Measurements from ENCODE around the gene USP3. TPM values are rescaled to one million over a fixed set of nuclear protein-coding genes. Genes with fewer than 3 reads are reported as not detected.

USP3 gene
- total and polyA plus RNA-seq, 10 donors, result 29.5 to 136 (median 95.0) TPM

DNA sequence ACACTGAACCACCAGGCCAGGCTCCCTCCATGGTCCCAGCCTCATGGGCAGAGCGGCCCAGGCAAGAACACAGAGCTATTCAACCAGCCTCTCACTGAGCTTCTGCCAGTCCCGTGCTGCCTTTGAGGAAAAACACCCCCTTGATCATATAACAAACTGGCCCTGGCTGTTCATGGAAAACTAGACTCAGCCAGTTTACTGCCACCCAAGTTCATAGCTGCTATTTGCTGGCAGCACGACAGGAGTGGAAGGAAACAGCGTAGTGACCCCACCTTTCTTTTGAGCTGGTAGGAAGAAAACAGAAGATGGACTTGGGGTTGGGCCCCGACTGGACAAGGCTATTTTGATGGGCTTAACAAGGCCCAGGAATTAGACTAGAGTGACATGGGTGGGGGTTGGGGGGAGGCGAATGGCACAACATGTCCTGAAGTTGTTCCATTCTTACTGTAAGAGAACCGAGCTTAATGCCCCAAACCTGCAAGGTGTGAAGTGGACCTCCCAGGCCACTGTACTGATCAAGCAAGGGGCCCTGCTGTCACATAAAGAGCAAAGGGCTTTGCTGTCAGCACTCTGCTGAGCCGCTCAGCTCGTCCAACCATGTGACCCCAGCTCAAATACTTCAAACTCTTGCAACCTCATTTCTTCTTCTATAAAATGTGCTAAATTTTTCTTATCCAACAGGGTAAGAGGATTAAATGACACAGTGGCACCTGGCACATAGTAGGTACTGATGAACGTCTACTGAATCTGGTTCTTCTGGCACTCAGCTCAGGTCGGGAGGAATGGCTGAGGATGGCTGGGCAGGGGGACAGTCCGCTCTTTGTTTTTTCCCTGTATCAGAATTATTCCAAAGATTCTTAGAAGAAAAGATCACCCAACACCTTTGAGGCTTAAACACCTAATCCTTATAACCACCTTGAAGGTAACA lies 94.3 kb downstream of the USP3 start:
- Histone ChIP-seq H3K4me1 (peaks cover 10 to 98% (median 68%) of the 10 kb centered on the region in 6 donors), H3K36me3 (peaks cover 0 to 15% (median 3%) of the 10 kb centered on the region in 6 donors), H3K9me3 (no peaks in the 10 kb centered on the region), H3K27me3 (replicated peaks in 1 of 7) (no peaks in the 10 kb centered on the region), H3K4me3 (peak overlapping the region in 2 of 8 donors; percentile 76 to 93), H3K27ac (peak overlapping the region in 6 of 8 donors; percentile 87 to 93 (median 90))
- DNase-seq, result no peak
- WGBS, 5 donors, result 72 to 85% (median 80%) methylated on average over 12 of the region's 12 CpGs
- TF ChIP-seq POLR2A (IDR thresholded peaks at IDR 0.05), result no peak
- TF ChIP-seq POLR2AphosphoS5 (IDR thresholded peaks at IDR 0.05), result no peak
- TF ChIP-seq, protein P1, sequence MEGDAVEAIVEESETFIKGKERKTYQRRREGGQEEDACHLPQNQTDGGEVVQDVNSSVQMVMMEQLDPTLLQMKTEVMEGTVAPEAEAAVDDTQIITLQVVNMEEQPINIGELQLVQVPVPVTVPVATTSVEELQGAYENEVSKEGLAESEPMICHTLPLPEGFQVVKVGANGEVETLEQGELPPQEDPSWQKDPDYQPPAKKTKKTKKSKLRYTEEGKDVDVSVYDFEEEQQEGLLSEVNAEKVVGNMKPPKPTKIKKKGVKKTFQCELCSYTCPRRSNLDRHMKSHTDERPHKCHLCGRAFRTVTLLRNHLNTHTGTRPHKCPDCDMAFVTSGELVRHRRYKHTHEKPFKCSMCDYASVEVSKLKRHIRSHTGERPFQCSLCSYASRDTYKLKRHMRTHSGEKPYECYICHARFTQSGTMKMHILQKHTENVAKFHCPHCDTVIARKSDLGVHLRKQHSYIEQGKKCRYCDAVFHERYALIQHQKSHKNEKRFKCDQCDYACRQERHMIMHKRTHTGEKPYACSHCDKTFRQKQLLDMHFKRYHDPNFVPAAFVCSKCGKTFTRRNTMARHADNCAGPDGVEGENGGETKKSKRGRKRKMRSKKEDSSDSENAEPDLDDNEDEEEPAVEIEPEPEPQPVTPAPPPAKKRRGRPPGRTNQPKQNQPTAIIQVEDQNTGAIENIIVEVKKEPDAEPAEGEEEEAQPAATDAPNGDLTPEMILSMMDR (IDR thresholded peaks at IDR 0.05 in 8 of 11, conservative IDR thresholded peaks at IDR 0.05 in 3 of 11), result no peak
- intact Hi-C loops (cut with DNase I; ENCODE audit: low total_unique reads), result loop anchor here (10.0 kb wide), 1 partner anchor 124 kb away; no protein-coding TSS in a partner anchor

DNA sequence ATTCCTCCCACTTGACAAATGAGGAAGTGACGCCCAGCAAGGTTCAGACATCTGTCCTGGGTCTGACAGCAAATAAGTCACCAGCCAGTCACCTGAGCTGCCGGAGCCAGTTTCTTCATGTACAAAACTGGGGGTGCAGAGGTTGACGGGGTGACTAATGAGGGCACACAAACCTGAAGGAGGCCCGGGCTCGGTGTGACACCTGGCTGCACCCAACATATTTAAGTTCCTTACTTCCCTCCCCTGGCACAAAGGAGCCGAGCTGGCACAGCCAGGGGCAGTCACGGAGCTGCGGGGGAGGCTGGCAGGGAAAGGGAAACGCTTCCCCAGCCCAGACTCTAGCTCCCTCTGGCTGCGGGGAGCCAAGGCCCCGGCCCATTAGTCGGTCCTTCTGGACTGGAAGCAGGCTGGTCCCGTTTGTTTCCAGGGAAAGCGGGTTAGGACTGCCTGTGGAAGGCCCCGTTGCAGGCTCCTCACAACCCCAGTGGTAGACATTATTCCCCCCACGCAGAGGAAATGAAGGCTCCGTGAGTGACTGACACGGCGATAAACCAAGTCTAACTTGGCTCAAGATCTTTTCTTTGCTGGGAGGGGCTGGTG lies 95.1 kb downstream of the USP3 start:
- peak; percentile 90 for DNase-seq
- peaks cover 0 to 12% (median 0%) of the 10 kb centered on the region in 6 donors for H3K36me3 ChIP-seq
- H3K9me3 ChIP-seq, result no peaks in the 10 kb centered on the region
- H3K4me1 ChIP-seq, result peaks cover 10 to 91% (median 64%) of the 10 kb centered on the region in 6 donors
- peak overlapping the region; percentile 74 to 93 (median 90) for H3K27ac ChIP-seq
- intact Hi-C loops (cut with DNase I; ENCODE audit: low total_unique reads), result loop anchor here (10.0 kb wide), 1 partner anchor 125 kb away; no protein-coding TSS in a partner anchor
- no peaks in the 10 kb centered on the region for H3K27me3 ChIP-seq (replicated peaks in 1 of 7)
- TF ChIP-seq, protein P1 (IDR thresholded peaks at IDR 0.05 in 8 of 11, conservative IDR thresholded peaks at IDR 0.05 in 3 of 11), result peak; percentile 45 to 75 (median 68)
- peak in 2 of 3 donors; percentile 61 to 65 for TF ChIP-seq POLR2AphosphoS5 (IDR thresholded peaks at IDR 0.05)
- TF ChIP-seq POLR2A (IDR thresholded peaks at IDR 0.05), result no peak
- 19 to 37% (median 27%) methylated on average over 6 to 19 of the region's 19 CpGs for WGBS, 5 donors
- peak overlapping the region in 7 of 8 donors; percentile 58 to 93 (median 68) for H3K4me3 ChIP-seq

DNA sequence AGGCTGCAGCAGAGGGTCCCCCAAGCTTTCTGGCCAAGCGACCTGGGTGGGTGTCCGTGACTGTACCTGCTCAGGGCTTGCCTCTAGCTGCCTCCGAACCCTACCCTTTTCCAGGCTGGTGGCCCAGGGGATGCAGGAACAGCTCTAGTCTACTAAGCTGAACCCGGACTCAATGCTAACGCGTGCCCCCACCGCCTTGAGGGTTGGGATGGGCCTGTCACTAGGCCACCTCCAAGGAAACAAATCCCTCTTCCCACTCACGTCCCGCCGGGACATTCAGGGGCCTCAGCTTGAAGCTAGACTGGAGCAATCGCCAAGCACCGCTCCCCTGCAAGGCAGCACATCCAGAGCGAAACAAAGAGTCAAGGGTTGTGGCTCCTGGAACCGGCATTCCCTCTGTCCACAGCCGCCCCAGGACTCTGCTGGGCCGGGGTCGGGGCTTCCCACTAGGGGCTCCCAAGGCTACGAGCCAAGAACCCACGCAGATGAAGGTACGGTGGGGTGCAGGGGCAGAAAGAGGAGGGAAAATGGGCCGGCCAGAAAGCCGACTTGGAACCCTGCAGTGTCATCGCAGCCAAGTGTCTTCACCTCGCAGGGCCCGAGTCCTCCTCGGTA lies 95.7 kb downstream of the USP3 start:
- Histone ChIP-seq H3K36me3 (peaks cover 0 to 12% (median 0%) of the 10 kb centered on the region in 6 donors), H3K27me3 (replicated peaks in 1 of 7) (no peaks in the 10 kb centered on the region), H3K27ac (peak overlapping the region; percentile 74 to 93 (median 90)), H3K4me1 (peaks cover 10 to 88% (median 59%) of the 10 kb centered on the region in 6 donors), H3K9me3 (no peaks in the 10 kb centered on the region), H3K4me3 (peak overlapping the region; percentile 37 to 93 (median 67))
- intact Hi-C loops (cut with DNase I; ENCODE audit: low total_unique reads), result loop anchor here (10.0 kb wide), 1 partner anchor 465 kb away; no protein-coding TSS in a partner anchor
- WGBS, 5 donors, result 19 to 27% (median 23%) methylated on average over 5 to 26 of the region's 26 CpGs
- DNase-seq, result no peak
- no peak for TF ChIP-seq POLR2A (IDR thresholded peaks at IDR 0.05)
- TF ChIP-seq, protein P1 (IDR thresholded peaks at IDR 0.05 in 8 of 11, conservative IDR thresholded peaks at IDR 0.05 in 3 of 11), result no peak
- no peak for TF ChIP-seq POLR2AphosphoS5 (IDR thresholded peaks at IDR 0.05)
